Colonic mucosa (tissue), 4 donors: Measurements from ENCODE around the gene UFSP2. TPM values are rescaled to one million over a fixed set of nuclear protein-coding genes. Genes with fewer than 3 reads are reported as not detected.

Source experiments
- DNase-seq: peaks from one replicate; pipeline ENCODE4 v3.0.0-alpha.2; 2020
- H3K27ac ChIP-seq: fragments of 200-600 bp; one replicate; pipeline ENCODE4 v1.8.0; 2021
- H3K27me3 ChIP-seq: fragments of 200-600 bp; one replicate; pipeline ENCODE4 v1.8.0; 2021
- H3K36me3 ChIP-seq: fragments of 200-600 bp; one replicate; pipeline ENCODE4 v1.8.0; 2021
- H3K4me1 ChIP-seq: fragments of 200-600 bp; one replicate; pipeline ENCODE4 v1.8.0; 2021; ENCODE audit warnings: mild to moderate bottlenecking
- H3K4me3 ChIP-seq: fragments of 200-600 bp; one replicate; pipeline ENCODE4 v1.8.0; 2021
- H3K9ac ChIP-seq, 2 donors: one replicate each; pipeline ENCODE4 v1.7.0; 2013; ENCODE audit warnings: control low read depth in 2 of 2, low read depth in 2 of 2, low read length in 2 of 2
- H3K9me3 ChIP-seq: fragments of 200-600 bp; one replicate; pipeline ENCODE4 v1.8.0; 2021
- intact Hi-C: fragments of 100-400 bp; cut with DNase I; formaldehyde crosslinking; loops from one replicate; pipeline ENCODE4 v1.14.1; 2022
- total RNA-seq, 2 donors: library from RNA; stranded (reverse); fragmentation: NEBNext Ultra II Directional in 1 of 2; extraction: Animal tissue kit (Norgen Biotek cat#: 25700) in 1 of 2; gene quantifications; one replicate each; pipeline ENCODE4 v1.2.1, GENCODE V29; 2021
- TF ChIP-seq, protein P1 (sequence below): fragments of 200-600 bp; IDR thresholded peaks from one replicate; pipeline ENCODE4 v1.8.0; 2022; ENCODE audit warnings: antibody characterized with exemption, mild to moderate bottlenecking
- donor health status: healthy.
- donor health status: DM: no; HTN: no; CAD: no.
- donor health status: DM: no; HTN: no; CAD: no.

Gene UFSP2
- total RNA-seq, 2 donors from 2014 or later: 22.0 to 23.5 TPM

DNA sequence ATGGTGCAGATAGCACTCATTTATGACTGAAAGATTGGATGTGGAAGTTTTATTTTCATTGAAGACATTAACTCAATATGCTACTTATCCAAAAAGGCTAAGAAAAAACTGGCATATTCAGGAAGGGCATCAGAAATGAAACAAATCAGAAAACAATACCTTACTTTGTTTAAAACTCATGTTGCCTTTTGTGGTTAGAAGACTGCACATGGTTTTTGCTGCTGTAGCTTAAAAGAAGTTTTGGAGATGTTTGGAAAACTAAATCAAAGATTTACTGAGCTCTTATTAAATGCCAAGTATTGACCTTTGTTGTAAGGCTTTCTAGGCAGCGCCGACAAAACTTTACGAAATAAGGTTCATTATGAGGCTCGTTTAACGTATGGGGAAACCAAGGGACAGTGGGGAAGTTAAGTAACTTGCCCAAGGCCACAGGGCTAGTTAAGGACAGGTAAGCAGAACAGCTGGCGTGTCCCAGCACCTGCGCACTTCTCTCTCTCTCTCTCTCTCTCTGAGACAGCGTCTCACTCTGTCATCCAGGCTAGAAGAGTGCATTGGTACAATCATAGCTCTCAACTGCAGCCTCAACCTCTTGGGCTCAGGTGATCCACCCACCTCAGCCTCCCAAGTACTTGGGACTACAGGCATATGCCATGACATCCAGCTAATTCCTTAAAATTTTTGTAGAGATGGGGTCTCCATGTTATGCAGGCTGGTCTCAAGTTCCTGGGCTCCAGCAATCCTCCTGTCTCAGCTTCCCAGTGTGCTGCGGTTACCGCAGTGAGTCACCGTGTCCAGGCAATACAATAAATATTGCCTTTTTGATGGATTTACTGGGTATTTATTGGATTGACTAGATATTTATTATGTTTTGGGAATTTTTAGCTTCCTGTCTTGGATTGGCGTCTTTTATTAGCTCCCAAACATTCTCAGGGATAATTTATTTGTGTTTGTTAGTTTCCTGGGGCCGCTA lies 46.2 kb downstream of the UFSP2 start:
- intact Hi-C loops: no loop called here
- no peak for DNase-seq
- no peak overlapping the region for H3K9ac ChIP-seq
- no peaks in the 10 kb centered on the region for H3K27me3 ChIP-seq
- H3K27ac ChIP-seq: no peak overlapping the region
- H3K4me3 ChIP-seq: no peak overlapping the region
- H3K36me3 ChIP-seq: no peaks in the 10 kb centered on the region
- H3K4me1 ChIP-seq: no peaks in the 10 kb centered on the region
- H3K9me3 ChIP-seq: no peaks in the 10 kb centered on the region
- TF ChIP-seq, protein P1, sequence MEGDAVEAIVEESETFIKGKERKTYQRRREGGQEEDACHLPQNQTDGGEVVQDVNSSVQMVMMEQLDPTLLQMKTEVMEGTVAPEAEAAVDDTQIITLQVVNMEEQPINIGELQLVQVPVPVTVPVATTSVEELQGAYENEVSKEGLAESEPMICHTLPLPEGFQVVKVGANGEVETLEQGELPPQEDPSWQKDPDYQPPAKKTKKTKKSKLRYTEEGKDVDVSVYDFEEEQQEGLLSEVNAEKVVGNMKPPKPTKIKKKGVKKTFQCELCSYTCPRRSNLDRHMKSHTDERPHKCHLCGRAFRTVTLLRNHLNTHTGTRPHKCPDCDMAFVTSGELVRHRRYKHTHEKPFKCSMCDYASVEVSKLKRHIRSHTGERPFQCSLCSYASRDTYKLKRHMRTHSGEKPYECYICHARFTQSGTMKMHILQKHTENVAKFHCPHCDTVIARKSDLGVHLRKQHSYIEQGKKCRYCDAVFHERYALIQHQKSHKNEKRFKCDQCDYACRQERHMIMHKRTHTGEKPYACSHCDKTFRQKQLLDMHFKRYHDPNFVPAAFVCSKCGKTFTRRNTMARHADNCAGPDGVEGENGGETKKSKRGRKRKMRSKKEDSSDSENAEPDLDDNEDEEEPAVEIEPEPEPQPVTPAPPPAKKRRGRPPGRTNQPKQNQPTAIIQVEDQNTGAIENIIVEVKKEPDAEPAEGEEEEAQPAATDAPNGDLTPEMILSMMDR: no peak

DNA sequence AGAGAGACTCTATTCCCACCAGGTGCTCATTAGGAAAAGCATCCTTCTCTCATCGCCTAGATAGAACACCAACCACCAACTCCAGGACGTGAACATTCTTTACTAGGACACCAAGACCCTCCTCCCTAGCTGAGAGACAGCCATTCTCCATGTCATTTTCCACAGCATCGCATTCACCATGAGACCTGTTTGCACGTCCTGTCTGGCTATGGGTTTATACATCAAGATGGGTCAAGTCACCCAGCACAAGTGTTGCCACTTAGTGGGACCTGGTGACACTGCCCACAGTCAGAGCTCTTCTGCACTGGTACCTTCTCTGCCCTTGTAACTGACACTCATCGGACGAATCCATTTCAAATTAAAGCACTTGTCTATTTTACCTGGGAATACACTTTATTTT lies 47.5 kb downstream of the UFSP2 start:
- no peaks in the 10 kb centered on the region for H3K36me3 ChIP-seq
- H3K27ac ChIP-seq: no peak overlapping the region
- TF ChIP-seq, protein P1: no peak
- DNase-seq: no peak
- no peaks in the 10 kb centered on the region for H3K9me3 ChIP-seq
- H3K27me3 ChIP-seq: no peaks in the 10 kb centered on the region
- intact Hi-C loops: no loop called here
- no peaks in the 10 kb centered on the region for H3K4me1 ChIP-seq
- no peak overlapping the region for H3K4me3 ChIP-seq
- H3K9ac ChIP-seq: no peak overlapping the region

DNA sequence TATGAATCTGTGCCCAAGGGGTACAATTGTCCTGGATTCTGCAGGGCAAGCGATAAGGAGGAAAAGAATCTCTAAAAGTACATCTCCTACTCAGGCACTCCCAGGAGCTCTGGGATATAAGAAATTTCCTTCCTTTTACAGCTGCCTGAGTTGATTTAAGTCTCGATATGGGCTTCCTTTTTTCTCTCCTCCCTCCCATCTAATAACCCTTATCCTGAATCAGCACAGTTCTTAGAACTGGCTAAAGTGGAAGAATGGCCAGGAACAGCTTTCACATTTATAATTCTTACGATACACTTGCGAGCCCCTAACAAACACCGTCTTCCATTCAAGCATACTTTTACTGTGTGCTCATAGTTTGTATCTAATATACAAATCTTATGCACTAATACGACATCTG lies 51.2 kb downstream of the UFSP2 start:
- Histone ChIP-seq H3K9ac (no peak overlapping the region), H3K4me1 (no peaks in the 10 kb centered on the region), H3K36me3 (no peaks in the 10 kb centered on the region), H3K27me3 (no peaks in the 10 kb centered on the region), H3K27ac (no peak overlapping the region), H3K9me3 (no peaks in the 10 kb centered on the region), H3K4me3 (no peak overlapping the region)
- intact Hi-C loops: no loop called here
- no peak for DNase-seq
- TF ChIP-seq, protein P1: no peak

DNA sequence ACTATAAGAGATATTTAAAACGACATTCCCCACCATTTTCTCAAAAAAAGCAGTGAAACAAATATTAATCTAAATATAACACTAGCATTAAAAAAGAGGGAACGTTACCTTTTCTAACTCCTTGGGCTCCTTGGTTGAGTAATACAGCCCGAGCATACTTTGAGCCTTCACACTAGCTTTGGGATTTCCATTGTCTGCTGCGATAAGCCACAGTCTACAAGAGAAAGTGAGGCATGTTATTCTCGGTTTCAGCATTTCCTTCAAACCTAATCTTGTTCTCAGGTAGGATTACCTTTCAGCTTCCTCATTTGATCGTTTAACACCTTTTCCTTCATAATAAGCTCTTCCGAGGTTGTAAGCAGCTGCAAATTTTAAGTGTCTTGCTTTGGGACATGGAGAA lies 51.7 kb downstream of the UFSP2 start:
- TF ChIP-seq, protein P1: no peak
- Histone ChIP-seq H3K36me3 (no peaks in the 10 kb centered on the region), H3K9ac (no peak overlapping the region), H3K4me3 (no peak overlapping the region), H3K27me3 (no peaks in the 10 kb centered on the region), H3K4me1 (no peaks in the 10 kb centered on the region), H3K9me3 (no peaks in the 10 kb centered on the region), H3K27ac (no peak overlapping the region)
- no peak for DNase-seq
- intact Hi-C loops: no loop called here

DNA sequence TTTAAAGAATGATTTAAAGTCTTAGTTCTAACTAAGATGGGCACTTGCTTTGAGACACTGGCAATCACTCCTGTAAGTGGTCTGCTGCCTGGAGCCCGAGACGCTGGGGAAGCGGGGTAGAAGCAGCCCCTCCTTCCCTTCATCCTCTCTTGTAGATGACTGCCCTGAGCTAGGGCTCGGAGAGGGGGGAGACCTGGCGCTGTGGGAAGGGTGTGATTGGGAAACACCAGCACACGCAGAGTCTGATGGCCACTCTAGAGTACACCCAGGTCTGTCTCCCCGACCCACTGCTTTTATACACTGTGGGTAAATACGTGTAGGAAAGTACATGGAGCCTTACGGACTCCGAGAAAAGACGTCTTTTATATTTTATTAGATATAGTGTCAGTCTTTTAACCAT lies 54.1 kb downstream of the UFSP2 start:
- Histone ChIP-seq H3K27me3 (no peaks in the 10 kb centered on the region), H3K4me1 (no peaks in the 10 kb centered on the region), H3K27ac (no peak overlapping the region), H3K4me3 (no peak overlapping the region), H3K9me3 (no peaks in the 10 kb centered on the region), H3K36me3 (no peaks in the 10 kb centered on the region), H3K9ac (no peak overlapping the region)
- TF ChIP-seq, protein P1: no peak
- intact Hi-C loops: no loop called here
- no peak for DNase-seq
